ENCODE measurements around the gene MYO1B. TPM values are rescaled to one million over a fixed set of nuclear protein-coding genes. Genes with fewer than 3 reads are reported as not detected.

MYO1B gene
- total and polyA plus RNA-seq, 2 of the 8 experiments (the other 6 are each of a cell fraction or from before 2014, with no cell fraction given), result 15.5 to 61.2 TPM

DNA sequence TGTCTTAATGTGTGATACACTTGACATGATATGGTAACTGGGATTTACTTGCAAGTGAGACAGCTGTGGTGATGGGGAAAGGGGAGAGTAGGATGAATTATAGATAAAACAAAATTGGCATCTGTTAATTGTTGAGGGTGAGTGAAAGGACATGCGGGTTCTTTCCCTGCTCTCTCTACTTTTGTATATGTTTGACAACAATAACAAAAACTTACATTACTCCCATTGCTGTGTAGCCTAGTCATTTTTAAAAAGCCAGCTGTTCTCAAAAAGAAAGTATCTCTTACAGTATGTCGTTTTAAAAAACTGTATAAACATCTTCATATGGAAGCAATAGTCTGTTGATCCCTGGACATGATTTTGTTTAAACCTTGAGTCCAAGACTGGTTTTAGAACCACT lies 117.6 kb downstream of the MYO1B start:
- H3K9me3 ChIP-seq (ENCODE audit: insufficient read depth in 2 of 2, low read depth in 1 of 2, low read length in 1 of 2), result no peaks in the 10 kb centered on the region
- peaks cover 0 to 4% of the 10 kb centered on the region in 2 experiments; a peak in 1 of 4 replicates for H3K79me2 ChIP-seq (ENCODE audit: control insufficient read depth in 1 of 2, insufficient read depth in 2 of 2, low read length in 2 of 2)
- no peak overlapping the region for H3K18ac ChIP-seq (ENCODE audit: extremely low read depth, low read length)
- no peaks in the 10 kb centered on the region for H3K23me2 ChIP-seq (ENCODE audit: low read depth, low read length)
- H3K4me2 ChIP-seq (ENCODE audit: insufficient read depth in 1 of 2, low read depth in 2 of 2, low read length in 2 of 2), result no peak overlapping the region
- no peak overlapping the region for H3K23ac ChIP-seq (ENCODE audit: insufficient read length)
- no peak overlapping the region for H4K91ac ChIP-seq (replicated peaks; ENCODE audit: insufficient read length, low read length)
- WGBS, 2 experiments (ENCODE audit: extremely low coverage in 1 of 2, insufficient coverage in 1 of 2, insufficient read length in 1 of 2, insufficient replicate concordance in 2 of 2, low coverage in 1 of 2, low lambda C conversion rate in 2 of 2, missing lambda C conversion rate in 1 of 2), result 89% methylated on average over 2 of the region's 2 CpGs; no CpG with 5 or more reads in 1 of the 2 experiments
- H2AK5ac ChIP-seq (ENCODE audit: low read depth, low read length), result no peak overlapping the region
- H2AFZ ChIP-seq (ENCODE audit: low read length), result no peak overlapping the region
- ChIA-PET CTCF (ENCODE audit: partially characterized antibody) (interaction anchor here (0.8 to 2.9 kb wide), 2 partner anchors 14 to 145 kb away, joined by 3 to 12 read pairs; no protein-coding TSS in a partner anchor), POLR2A (ENCODE audit: partially characterized antibody) (no interaction called here)
- no peak overlapping the region for H3K14ac ChIP-seq (ENCODE audit: insufficient read length)
- H2BK12ac ChIP-seq (ENCODE audit: low read depth, low read length), result no peak overlapping the region
- H3K79me1 ChIP-seq (ENCODE audit: low read depth, low read length), result no peaks in the 10 kb centered on the region
- no peaks in the 10 kb centered on the region for H3K27me3 ChIP-seq (replicated peaks in 1 of 4; ENCODE audit: control insufficient read depth in 3 of 4, extremely low read depth in 1 of 4, insufficient read depth in 3 of 4, low read length in 3 of 4)
- H2BK15ac ChIP-seq (ENCODE audit: low read length), result no peak overlapping the region
- FAIRE-seq (no peak), DNase-seq (ENCODE audit: low read depth in 1 of 2, low spot score in 2 of 2) (no peak)
- H3K4ac ChIP-seq (replicated peaks; ENCODE audit: insufficient read length, low read depth, low read length), result no peak overlapping the region
- no peak overlapping the region for H4K5ac ChIP-seq (ENCODE audit: insufficient read length, low read depth, low read length)
- no peak overlapping the region for H2BK20ac ChIP-seq (ENCODE audit: low read length)
- H3K36me3 ChIP-seq (ENCODE audit: control insufficient read depth in 2 of 4, insufficient read depth in 4 of 4, low read length in 3 of 4), result peaks cover 2 to 4% (median 3%) of the 10 kb centered on the region in 4 experiments; a peak in 4 of 8 replicates
- H2BK120ac ChIP-seq (replicated peaks; ENCODE audit: low read depth, low read length), result no peak overlapping the region
- H3K27ac ChIP-seq (ENCODE audit: low read depth, low read length), result no peak overlapping the region
- H4K20me1 ChIP-seq (replicated peaks in 1 of 2; ENCODE audit: control insufficient read depth in 1 of 2, insufficient read depth in 2 of 2, low read length in 2 of 2), result no peaks in the 10 kb centered on the region
- no peak overlapping the region for H3K56ac ChIP-seq (replicated peaks; ENCODE audit: insufficient read length, low read depth, low read length)
- H4K8ac ChIP-seq (ENCODE audit: extremely low read depth, insufficient read depth, low read length), result no peak overlapping the region
- H3K9ac ChIP-seq (replicated peaks in 1 of 4; ENCODE audit: extremely low read depth in 1 of 4, low read depth in 3 of 4, low read length in 3 of 4), result no peak overlapping the region
- no peak overlapping the region for H3K4me3 ChIP-seq (ENCODE audit: extremely low read depth in 1 of 4, insufficient read depth in 2 of 4, low read depth in 3 of 4, low read length in 4 of 4)
- H2BK5ac ChIP-seq (ENCODE audit: low read depth, low read length), result no peak overlapping the region
- H3K4me1 ChIP-seq (replicated peaks in 1 of 4; ENCODE audit: control insufficient read depth in 3 of 4, insufficient read depth in 4 of 4, low read length in 3 of 4), result no peaks in the 10 kb centered on the region
- TF ChIP-seq RFX5 (IDR thresholded peaks at IDR 0.05; ENCODE audit: borderline replicate concordance, low read depth, low read length) (no peak), RNF2 (IDR thresholded peaks at IDR 0.05; ENCODE audit: borderline replicate concordance, low read depth, low read length, missing control alignments, poor library complexity, severe bottlenecking) (no peak), CTBP2 (IDR thresholded peaks at IDR 0.05; ENCODE audit: borderline replicate concordance, insufficient read depth, insufficient read length, low read length) (no peak)

Measured in H1 (cell line).